GM10266 (cell line): ENCODE measurements around the gene KCTD15.

Experiments used
- DNase-seq: peaks from one replicate; pipeline ENCODE4 v3.0.0; 2012; ENCODE audit errors: extremely low spot score
- CTCF ChIP-seq: IDR thresholded peaks from 2 replicates; pipeline ENCODE4 v1.5.1; 2012; ENCODE audit warnings: mild to moderate bottlenecking, low read depth; ENCODE audit not compliant: control insufficient read depth, insufficient read depth; ENCODE audit errors: missing control alignments

Gene KCTD15

GRCh38 chr19:33825556-33825955 lies 28.9 kb downstream of the KCTD15 start:
- no peak for TF ChIP-seq CTCF
- DNase-seq, result no peak

- no peak for TF ChIP-seq CTCF
- no peak for DNase-seq
Observed at GRCh38 chr19:33826521-33826920, 29.9 kb downstream of the KCTD15 start.

- no peak for DNase-seq
- TF ChIP-seq CTCF, result no peak
Observed at GRCh38 chr19:33828266-33829075, 31.8 kb downstream of the KCTD15 start.

- no peak for TF ChIP-seq CTCF
- no peak for DNase-seq
Observed at GRCh38 chr19:33830264-33830663, 33.6 kb downstream of the KCTD15 start.

GRCh38 chr19:33831825-33832224 lies 35.2 kb downstream of the KCTD15 start:
- no peak for DNase-seq

GRCh38 chr19:33832633-33833032 lies 36.0 kb downstream of the KCTD15 start:
- TF ChIP-seq CTCF, result no peak
- DNase-seq, result no peak

More at GRCh38 chr19:33831825-33832224, 35.2 kb downstream of the KCTD15 start:
- TF ChIP-seq CTCF, result no peak

- DNase-seq, result no peak
- TF ChIP-seq CTCF, result no peak
Observed at GRCh38 chr19:33840382-33840781, 43.7 kb downstream of the KCTD15 start.
